Measurements from ENCODE around the gene GLI2. TPM values are rescaled to one million over a fixed set of nuclear protein-coding genes. Genes with fewer than 3 reads are reported as not detected.

GLI2 gene
- total RNA-seq, 1 donor from 2014 or later = 0.86 TPM

GRCh38 chr2:120769076-120769786 is 33.6 kb downstream of the GLI2 start:
- DNase-seq (ENCODE audit: low read depth) = no peak

GRCh38 chr2:120769787-120770120 is 34.1 kb downstream of the GLI2 start:
- DNase-seq (ENCODE audit: low read depth) = no peak

DNA sequence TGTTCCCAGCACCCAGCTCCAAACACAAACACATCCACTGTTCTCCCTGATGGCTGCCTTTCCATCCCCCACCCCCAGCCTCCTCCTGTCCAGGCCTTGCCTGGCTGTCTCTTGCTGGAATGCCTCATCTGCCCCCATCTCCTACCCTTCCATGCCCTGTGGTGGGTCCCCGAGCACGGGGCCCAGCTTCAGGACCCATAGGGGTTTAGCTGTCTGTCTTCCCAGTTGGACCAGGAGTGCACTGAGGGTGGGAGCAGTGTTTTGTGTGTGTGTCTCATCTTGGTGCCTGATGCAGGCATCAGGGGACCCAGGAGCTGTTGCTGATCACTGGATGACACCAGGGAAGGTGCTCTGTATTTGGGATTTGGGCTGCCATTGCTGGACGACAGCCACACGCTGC is 34.5 kb downstream of the GLI2 start:
- DNase-seq (ENCODE audit: low read depth) = no peak

DNA sequence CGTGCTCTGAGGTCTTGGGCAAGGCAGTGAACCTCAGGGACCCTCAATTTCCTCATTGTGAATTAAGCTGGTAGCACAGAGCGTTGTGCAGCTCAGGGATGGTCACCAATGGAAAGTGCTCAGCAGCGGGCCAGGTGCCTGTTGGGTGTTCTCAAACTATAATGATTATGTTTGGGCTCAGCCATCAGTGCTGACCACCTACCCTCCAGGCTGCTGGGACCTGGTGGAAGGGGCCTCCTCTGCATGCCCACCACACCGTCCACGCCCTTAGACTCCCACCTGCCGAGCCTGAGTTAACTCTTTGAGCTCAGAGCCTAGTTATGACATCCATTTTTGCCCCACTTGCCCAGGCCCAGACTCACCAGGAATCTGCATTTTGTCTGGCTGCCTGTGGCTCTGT is 35.0 kb downstream of the GLI2 start:
- no peak for DNase-seq (ENCODE audit: low read depth)

- DNase-seq (ENCODE audit: low read depth) = peak; percentile 56
Observed at GRCh38 chr2:120771111-120771780, 35.6 kb downstream of the GLI2 start.

DNA sequence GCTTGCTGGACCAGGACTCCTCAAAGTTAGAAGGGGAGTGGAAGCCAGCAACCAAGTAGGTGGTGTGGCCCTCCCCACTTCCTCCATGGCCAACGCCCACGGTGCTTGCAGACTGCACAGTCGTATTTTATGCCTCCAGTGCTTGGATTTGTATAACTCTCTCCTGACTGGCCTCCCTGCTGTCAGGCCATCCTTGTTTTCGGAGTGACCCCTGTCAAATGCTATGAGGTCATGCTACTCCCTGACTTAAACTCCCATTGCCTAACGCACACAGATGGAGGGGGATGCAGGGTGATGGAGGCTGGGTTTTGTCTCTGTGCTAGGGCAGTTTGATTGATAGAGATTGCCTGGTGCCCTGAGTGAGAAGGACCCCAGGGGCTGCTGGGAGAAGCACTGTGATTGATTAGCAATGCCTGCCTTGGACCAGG is 36.1 kb downstream of the GLI2 start:
- DNase-seq (ENCODE audit: low read depth) = no peak

DNA sequence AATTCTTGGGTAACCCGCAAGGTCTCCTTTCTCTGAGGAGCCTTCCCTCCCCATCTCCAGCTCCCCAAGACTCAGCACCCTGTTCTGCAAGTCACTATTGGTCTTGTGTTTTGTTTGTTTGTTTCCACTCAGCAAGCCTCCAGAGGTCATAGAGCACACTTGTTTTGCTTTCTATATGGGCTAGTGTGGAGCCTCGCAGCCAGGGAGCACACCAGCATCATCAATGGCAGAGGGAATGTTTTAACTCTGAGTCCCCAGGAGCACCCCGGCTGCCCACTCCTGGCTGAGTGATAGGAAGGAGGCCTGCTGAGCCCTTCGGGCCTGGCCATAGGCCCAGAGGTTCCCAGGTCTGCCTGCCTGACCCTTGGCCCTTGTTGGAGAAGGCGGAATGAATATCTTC is 36.6 kb downstream of the GLI2 start:
- no peak for DNase-seq (ENCODE audit: low read depth)

GRCh38 chr2:120773186-120773800 is 37.6 kb downstream of the GLI2 start:
- DNase-seq (ENCODE audit: low read depth) = no peak

GRCh38 chr2:120774557-120775160 is 39.0 kb downstream of the GLI2 start:
- no peak for DNase-seq (ENCODE audit: low read depth)

DNA sequence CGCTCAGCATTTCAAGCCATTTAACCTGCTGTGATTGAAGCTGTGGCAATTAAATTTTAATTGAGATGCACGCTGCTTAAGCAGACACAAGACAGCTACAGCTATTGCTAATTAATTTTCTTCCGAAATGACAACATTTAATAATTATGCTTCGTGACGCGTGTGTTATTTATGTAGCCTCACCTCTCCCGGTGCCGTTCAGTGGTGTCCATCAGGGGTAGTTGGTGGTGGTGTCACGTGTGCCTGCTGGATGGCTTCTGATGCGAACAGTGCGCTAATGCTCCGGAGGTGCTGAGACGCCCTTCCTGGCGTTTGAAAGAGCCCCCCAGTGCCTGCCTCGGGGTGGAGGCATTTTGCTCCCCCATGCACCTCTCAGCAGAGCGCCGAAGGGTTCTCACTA is 39.5 kb downstream of the GLI2 start:
- no peak for DNase-seq (ENCODE audit: low read depth)

- no peak for DNase-seq (ENCODE audit: low read depth)
Observed at GRCh38 chr2:120775801-120776589, 40.3 kb downstream of the GLI2 start.

GRCh38 chr2:120776649-120777048 is 41.0 kb downstream of the GLI2 start:
- no peak for DNase-seq (ENCODE audit: low read depth)

- DNase-seq (ENCODE audit: low read depth) = no peak
Observed at GRCh38 chr2:120777170-120777751, 41.6 kb downstream of the GLI2 start.

DNA sequence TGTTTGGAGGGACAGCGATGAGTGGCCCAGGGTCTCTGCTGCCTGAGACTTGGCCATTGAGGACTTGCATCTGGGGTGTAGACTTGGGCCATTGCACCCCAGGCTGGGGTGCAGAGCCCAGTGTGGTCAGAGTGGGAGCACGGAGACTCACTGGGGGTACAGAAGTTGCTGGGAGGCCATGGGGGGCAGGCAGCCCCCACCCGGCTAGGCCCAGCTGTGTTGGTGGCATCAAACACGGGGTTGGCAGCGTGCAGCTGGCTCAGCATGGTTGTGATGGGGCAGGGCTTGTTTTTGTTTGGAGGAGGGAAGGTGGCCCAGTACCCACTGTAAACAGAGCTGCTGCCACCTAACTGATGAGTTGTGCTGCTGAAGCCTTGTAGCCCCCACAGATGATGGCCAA is 42.1 kb downstream of the GLI2 start:
- DNase-seq (ENCODE audit: low read depth) = no peak

DNA sequence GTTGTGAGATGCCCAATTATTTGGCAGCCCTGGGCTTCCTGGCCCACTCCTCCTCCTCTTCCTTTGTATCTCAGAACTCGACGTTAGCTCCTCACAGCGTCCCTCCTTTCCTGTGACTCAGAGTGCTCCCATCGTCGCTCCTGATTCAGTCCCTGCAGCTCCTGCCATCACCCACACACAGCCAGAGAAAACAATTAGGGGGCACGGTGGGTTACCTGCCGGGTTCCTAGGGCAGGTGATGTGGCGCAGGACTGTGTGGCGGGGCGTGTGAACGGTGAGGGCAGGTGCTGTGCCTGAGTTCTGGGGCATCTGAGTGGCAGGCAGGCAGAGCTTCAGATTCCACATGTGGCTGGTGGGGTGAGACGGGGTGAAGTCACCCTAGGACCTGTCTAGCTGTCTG is 42.6 kb downstream of the GLI2 start:
- no peak for DNase-seq (ENCODE audit: low read depth)

- DNase-seq (ENCODE audit: low read depth) = peak; percentile 14
Observed at GRCh38 chr2:120779781-120780283, 44.2 kb downstream of the GLI2 start.

- peak; percentile 50 for DNase-seq (ENCODE audit: low read depth)
Observed at GRCh38 chr2:120780402-120780801, 44.7 kb downstream of the GLI2 start.

GRCh38 chr2:120783371-120783791 is 47.7 kb downstream of the GLI2 start:
- peak; percentile 52 for DNase-seq (ENCODE audit: low read depth)

GRCh38 chr2:120783969-120784372 is 48.3 kb downstream of the GLI2 start:
- DNase-seq (ENCODE audit: low read depth) = peak; percentile 40
